HG03064 (cell line): Measurements from ENCODE around the gene TOP2B.

Experiments used
- ATAC-seq: cut with Tn5 transposase; IDR thresholded peaks from one replicate; pipeline ENCODE4 v1.9.1; 2021; ENCODE audit warnings: low read depth; ENCODE audit not compliant: unreplicated experiment

The TOP2B gene

DNA sequence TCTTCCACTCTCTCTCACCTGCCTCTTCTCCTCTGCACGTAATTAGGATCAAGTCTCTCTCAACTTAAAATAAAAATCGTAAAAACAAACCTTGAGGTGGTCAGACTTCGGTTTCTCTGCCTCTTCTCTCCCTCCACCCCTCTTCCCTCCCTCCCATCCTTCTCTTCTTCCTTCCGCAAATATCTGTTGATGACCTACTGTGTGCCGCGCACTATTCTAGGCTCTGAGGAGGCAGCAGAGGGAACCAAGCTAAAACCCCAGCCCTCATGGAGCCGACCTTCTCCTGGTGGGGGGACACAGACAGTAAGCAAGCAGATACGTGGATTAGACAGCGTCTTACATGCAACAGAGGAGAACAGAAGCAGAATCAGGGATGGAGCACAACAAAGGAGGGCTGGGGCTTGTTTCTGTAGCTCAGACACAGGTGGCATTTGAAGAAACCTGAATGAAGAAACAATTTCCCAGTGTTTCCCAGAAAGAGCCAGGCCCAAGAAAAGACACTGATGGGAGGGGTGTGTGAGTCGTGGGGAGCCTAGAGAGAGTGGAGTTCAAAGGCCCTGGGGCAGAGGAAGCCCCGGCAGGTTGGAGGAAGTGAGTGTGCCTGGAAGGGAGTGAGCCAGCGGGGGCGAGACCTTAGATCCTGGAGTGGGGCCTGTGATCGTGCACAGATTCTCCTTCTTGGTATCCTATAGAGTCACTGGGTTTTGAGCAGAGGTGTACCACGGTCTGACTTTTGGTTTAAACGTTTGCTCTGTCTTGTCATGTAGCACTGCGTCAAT is 80.5 kb downstream of the TOP2B start:
- ATAC-seq = no peak

DNA sequence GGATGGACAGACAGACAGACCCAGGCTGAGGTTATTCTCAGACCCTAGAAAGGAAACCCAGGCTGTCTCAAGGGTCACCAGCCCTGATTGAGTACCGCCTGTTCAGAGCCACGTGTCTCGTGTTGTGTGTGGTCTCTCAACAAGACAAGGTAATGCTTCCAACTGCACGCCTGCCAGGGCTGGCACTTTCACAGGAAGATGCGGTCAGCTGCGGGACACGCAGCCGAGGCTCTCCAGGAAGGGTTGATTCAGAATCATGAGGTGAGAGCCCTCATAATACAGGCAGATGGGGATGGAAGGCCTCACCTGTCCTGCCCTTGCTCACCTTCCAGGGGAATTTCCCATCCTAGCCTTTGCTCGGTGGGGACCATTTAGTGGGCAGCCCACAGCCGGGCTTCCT is 81.4 kb downstream of the TOP2B start:
- ATAC-seq = no peak

DNA sequence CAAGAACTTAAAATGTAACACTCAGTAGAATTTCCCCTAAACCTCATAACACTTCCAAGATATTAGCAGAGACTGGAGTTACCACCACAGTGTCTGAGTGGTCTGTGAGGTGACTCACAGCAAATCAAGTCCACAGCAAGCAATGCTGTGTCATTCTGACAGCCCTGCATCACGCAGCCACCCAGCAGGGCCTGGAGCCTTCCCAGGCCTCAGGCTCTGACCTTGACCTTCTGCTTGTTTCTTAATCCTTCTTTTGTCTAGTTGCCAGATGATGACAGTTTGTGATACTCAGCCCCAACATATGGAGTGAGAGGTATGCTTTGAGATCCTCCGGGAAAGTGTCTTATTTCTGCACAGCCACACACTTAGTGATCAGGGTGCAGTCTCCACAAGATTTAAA is 82.5 kb downstream of the TOP2B start:
- ATAC-seq = no peak

DNA sequence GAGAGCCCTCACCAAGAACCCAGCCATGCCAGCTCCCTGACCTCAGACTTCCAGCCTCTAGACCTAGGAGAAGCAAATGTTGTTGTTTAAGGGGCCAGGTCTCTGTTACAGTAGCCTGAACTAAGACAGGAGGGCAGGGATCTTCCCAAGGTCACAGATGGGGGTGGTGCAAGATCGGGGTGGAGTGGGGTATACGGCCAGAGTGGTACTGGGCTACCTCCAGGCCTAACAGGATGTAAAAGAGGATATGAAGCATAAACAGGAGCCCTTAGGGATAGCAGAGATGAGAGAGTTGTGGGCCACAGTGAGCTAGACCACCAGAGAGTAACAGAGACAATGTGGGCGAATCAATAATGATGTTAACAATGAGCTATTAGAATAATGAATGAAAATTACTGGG is 82.9 kb downstream of the TOP2B start:
- ATAC-seq = no peak

DNA sequence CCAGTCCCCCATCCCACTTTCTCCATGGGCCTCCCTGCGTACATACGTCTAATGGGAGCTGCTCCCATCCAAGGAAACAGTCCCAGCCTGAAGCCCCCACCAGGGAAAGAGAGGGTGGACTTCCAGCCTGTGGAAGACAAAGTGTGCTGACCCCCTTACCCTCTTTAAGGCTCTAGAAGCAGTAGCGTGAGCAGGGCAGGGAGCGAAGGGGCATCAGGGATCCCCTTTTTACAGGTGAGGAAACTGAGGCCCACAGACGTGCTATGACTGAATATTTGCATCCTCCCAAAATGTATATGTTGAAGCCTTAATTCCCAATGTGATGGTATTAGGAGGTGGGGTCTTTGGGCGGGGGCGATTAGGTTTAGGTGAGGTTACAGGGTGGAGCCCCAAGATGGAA is 83.4 kb downstream of the TOP2B start:
- ATAC-seq = no peak

DNA sequence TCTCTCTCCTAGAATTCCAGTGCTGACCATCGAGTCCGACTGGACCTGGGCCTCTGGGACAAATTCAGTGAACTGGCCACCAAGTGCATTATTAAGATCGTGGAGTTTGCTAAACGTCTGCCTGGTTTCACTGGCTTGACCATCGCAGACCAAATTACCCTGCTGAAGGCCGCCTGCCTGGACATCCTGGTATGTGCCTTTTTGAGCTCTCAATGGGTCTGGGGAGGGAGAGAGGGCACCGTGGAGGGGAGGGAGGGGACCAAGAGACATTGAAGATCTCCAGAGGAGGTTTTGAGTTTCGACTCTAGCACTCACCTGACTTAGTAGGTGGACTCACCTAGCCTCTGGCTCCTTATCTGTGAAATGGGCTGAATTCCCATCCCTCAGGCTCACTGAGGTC is 84.2 kb downstream of the TOP2B start:
- ATAC-seq = no peak

DNA sequence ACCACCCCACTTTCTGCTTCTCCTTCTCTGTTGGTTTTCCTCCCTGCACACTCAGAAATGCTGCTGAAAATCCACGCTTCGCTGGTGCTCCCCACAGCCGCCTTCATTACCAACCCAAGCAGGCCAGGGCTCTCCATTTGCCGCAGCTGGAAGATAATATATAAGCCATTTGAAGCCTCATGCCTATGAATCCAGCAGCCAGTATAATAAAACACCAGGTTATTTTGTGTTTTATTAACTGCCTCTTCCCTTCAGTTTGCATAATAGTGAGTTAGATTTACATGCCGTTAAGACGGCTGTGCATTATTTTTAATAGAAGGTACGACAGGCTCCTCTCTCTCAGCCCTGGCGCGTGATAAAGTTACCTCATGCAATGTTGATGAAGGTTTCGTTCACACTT is 86.6 kb downstream of the TOP2B start:
- no peak for ATAC-seq

DNA sequence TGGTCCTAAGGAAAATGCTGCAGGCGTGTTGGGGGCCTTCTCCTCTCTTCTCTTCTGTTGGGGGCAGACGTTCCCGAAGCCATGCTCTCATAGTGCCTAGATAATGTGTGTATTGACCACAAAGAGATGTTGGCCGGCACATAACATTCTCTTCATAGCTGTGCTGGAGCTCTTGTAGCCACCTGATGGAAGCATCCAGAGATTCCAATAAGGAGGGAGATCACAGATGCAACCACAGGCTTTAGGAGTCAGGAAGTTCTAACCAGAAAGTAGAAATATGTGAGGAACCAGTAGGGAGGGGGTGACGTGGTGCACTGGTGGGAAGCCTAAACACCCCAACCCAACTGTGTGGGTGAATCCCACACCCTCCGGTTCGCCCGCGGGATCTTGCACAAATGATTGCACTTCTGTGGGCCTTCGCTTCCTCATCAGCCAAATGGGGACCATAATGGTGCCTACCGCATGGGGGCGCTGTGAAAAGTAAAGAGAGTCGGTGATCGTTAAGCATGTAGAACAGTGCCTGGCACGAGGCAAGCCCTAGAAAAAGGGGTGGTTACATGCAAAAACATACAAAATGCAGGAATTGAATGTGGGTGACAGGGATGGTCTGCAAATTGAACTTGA is 87.8 kb downstream of the TOP2B start:
- no peak for ATAC-seq

DNA sequence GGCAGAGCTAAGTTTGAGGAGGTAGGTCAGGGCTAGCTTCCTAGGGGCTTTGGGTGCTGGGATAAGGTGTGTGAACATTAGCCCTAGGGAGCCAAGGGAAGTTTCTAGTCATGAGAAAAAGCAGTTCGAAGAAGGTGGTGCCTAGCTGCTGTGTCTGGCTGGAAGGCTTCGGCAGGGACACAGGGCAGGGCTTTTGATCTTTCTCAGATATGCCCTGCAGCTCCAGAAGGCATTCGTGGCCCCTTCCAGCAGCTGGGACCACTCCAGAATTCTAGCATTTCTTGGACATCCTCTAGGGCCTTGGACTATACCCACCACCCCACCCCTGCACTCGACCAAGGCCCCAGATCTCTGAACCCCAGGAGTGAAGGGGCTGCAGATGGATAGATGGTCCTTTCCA is 88.6 kb downstream of the TOP2B start:
- no peak for ATAC-seq

DNA sequence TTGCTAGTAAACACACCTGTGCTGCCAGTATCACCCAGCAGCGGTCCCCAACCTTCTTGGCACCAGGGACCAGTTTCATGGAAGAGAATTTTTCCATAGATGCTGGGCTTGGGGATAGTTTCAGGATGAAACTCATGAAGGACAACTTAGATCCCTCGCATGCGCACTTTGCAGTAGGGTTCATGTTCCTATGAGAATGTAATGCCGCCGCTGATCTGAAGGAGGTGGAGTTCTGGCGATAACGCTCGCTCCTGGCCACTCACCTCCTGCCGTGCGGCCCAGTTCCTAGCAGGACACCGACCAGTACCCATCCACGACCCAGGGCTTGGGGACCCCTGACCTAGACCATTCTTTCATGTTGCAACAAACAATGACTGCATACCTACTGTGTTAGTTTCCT is 89.7 kb downstream of the TOP2B start:
- ATAC-seq = no peak

DNA sequence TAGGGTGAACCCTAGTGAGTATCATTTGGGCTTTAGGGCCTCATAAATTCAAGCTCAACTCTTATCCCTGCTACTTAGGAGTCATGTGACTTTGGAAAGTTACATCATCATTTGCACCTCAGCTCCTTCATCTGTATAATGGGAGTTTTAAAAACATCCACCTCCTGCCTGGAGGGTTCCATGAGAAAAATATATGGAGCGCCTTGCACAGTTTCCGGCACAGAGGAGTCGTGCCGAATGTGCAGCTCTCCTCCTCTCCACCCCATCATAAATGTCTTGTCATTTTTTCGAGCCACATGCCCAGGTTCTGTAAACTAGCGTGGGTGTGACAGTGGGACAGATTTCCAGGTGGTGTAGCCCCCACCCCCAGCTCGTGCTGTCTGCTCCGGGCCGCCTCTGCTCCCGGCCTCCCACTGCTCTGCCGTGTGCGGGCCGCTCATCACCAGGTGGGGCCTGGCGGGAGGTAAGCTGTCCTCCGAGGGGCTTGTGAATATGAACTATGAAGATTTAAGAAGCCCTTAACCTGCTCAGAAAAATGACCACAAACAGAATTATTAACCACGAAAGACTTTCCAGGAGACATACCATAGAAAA is 90.4 kb downstream of the TOP2B start:
- ATAC-seq = no peak

DNA sequence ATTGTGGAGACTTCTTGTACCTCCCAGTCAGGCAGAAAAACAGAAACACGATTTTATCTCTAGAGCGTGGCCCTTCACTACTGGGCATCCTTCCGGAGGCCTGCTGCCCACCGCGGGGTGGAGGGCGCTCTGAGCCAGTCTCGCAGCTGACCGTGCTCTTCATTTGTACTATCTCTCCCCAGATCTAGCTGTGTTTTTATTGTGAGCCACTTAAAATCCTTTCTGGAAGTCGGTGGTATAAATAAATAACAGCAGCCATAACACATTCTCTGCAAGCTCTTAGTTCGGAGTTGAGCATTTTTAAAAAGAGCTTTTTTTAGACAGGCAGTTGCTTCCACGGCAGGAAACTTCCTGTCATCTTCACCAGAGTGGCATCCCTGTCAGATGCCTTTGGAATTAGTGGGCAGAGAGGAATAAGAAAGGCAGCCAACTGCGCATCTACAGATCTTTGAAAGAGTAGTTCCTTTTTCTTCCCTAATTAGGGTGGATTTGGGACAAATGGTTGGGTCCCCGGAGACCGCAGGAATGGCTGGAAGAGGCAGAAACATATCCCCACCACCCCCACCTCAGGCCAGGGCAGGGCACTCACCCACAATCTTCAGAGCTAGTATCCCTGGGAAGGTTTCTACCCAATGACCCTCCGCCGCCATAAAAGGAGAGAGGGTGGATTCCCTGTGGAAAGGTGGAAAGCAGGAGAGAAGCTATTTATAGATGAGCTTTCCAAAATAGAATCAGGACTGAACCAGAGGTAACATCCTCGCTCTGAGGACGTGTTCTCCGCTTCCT is 91.1 kb downstream of the TOP2B start:
- no peak for ATAC-seq

DNA sequence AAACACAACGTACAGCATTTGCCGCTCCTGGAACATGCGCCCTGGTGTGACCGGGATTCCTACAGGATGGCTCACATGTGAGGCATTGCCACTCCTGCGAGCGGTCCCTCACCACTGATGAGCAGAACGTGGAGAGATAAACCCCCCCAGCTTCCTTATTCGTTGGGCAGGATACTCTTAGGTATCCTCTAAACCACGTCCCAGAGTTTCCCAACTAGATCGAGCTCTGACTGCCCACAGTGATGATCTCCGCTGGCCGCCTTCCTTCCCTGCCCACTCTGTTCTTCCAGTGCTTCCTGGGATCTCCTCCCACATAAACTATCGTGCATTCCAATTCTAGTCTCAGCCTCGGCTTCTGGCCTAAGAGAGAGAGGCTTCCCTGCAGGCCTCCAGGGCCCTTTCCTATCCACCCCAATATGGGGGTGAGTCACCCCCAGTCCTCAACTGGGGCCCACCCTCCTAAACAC is 91.8 kb downstream of the TOP2B start:
- no peak for ATAC-seq

DNA sequence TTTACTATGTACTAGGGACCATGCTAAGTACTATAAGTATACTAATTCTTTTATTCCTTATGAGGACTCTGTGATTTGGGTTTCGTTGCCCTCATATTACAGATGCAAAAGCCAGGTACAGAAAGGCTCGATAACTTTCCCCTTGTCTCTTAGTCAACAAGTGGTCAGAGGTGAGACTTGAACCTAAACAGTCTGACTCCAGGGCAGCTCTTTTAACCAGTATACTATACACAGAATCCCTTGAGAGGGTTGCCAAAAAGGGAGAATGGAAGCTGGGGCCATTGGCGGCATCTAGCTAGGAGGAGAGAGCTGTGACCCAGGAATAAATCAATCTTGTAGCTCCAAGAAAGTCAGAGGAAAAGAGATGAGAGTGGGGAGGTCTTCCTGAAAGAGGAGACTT is 92.4 kb downstream of the TOP2B start:
- ATAC-seq = no peak

DNA sequence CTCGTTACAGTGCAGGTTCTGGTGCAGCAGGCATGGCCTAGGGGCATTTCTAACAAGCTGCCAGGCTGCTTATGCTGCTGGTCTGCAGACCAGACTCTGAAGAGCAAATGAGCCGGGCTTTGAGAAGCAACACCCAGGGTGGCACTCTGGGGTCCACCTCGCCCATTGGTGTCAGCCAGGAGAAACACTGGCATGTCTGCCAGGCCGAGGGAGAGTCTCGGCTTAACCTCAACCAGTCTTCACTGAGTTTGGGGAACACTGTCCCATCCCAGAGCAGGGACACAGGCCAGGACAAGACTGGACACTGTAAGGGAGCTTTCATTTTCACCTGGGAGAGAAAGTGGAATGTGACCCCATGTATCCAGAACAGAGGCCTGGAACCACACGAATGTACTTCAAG is 93.4 kb downstream of the TOP2B start:
- no peak for ATAC-seq

DNA sequence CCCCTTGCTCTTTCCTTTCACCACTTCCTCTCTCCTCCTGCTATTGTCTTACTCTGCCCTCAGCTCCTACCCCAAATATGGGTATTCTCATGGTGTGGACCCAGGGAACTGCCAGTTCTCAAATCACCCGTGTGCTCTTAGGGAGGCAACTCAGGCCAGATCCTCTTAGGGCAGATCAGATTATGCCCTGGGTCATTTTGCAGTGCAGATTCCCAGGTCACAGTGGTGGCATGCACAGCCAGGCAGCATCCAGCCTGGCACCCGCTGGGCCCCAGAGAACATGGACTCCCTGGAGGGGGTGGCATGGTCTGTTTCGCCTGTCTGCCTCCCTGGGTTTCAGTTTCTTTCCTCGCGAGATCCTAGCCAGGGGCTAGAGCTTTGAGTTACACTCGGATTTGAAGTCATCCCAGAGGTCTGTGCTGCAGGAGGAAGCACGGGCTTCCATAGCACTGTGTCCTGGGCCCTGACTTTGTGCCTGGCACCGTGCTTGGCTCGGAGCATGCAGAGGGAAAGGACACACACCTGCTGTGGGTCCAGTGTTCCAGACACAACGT is 96.1 kb downstream of the TOP2B start:
- ATAC-seq = no peak

DNA sequence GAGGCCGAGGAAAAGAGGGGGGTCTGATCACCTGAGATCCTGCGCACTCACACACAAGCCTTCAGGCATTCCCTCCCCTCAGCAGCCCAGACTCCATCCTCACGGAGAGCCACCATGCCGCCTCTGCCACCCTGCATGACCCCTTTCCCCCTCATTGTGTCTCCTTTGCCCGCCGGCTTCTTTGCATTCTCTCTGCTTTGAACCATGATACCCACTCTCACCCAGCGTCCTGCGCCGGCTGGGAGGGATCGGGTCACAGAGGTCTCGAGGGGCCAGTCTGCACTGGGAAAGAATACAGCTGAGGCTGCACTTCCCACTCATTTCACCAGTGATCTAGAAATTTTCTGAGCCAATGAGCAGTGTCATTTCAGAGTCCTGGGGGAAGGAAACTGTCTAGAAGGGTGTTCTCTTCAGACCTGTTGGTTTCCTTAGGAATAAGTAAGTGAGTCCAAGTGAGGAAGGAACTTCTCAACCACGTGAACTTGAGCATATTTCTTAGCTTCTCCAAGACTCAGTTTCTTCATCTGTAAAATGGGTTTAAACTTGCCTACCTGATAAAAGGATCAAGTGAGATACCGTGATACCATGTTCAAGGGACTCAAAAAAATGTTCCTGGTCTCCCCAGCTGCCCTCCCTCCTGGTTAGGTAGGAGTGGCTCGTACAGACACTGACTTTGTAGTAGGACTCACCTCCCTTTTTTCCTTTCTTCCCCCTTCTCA is 96.7 kb downstream of the TOP2B start:
- no peak for ATAC-seq

DNA sequence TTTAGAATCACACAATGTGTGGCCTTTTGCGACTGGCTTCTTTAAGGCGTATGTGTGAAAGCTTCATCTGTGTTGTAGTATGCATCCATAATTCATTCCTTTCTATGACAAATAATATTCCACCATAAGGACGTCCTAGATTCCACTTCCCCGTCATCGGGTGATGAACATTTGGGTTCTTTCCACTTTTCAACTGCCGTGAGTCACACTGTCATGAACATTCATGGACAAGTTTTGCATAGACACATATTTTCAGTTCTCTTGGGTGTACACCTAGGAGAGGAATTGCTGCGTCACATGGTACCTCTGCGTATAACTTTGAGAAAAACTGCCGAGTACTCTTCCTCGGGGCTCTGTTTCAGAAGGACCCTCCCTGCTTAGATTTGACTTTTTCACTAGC is 97.3 kb downstream of the TOP2B start:
- ATAC-seq = no peak

DNA sequence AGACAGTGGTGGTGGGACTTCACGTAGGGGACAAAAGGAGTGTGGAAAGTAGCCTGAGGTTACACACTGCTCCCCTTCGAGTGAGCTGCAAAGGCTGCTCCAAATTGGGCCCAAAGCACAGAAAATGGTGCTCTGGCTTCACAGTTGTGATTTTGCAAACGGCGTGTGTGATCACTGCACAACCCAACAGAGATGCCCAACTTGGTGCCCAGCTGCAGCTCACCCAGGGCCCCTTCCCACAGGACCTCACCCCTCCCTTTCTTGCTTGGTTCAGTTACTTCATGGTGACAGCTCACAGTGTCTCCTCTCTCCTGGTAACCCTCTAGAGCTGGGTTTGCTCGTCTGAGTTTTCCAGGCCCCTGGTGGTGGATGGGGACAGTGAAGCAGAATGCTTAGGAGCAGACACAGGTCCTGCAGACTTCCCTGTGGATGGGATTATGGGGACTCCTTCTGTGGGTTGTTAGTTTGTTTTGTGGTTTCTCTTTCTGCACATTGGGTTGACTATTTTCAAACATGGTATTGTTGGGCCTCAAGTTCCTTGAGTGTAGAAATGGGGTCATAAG is 98.3 kb downstream of the TOP2B start:
- no peak for ATAC-seq

DNA sequence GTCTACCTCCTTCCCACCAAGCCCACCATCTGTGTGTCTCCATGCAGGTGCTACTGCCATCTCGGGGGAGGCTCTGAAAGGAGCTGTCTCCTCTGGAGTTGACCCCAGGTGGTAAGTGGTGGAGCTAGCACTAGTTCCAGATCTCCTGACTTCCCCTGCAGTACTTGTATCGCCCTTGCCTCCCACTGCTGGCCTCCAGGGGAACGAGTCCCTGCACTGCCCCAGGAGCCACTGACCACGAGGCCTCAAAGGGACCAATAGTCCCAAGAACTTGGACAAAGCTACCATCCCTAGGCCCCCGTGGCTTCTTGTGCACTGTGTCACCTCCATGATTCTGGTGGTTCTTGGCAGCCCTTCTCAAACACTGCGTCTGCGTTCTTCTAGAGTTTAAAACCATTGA is 98.9 kb downstream of the TOP2B start:
- ATAC-seq = no peak
